M059J (cell line): ENCODE results near the gene SNAPIN. TPM values are rescaled to one million over a fixed set of nuclear protein-coding genes. Genes with fewer than 3 reads are reported as not detected.

Source experiments
- DNase-seq: peaks from one replicate; pipeline ENCODE4 v3.0.0-alpha.2; 2012; ENCODE audit warnings: low read depth
- total RNA-seq: library from RNA; depleted of rRNA; stranded (reverse); fragments of >200 nt; shearing (Covaris generic); gene quantifications from 2 replicates; pipeline ENCODE4 v1.2.3, GENCODE V29; 2014; rRNA removed

The SNAPIN gene
- total RNA-seq, 1 experiment from 2014 or later, result 72.6 TPM

DNA sequence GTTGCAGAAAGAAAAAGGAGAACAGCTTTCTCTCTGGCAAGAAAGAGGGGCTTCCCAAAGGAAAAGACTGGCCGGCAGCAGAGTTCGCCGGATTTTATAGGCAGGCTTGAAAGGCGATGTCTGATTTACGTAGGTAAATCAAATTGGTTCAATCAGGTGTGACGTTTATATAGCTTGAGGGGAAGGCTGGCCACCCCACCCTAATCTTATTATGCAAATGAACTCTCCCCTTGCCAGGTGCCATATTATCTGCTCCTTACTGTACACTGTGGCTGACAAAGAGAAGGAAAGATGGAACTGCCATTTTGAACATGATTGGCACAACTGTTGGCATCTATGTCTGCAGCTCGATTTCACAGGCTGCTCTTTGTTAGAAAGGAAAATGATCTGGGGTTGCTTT lies 52.5 kb downstream of the SNAPIN start:
- DNase-seq, result no peak

Other genes with a start within 250 kb of the SNAPIN start
- gene S100A7A, start 242.2 kb upstream of the SNAPIN start, total RNA-seq, result not detected in 2 replicates
- gene S100A7, start 198.1 kb upstream of the SNAPIN start, total RNA-seq, result not detected in 2 replicates
- gene S100A6, start 122.7 kb upstream of the SNAPIN start, total RNA-seq, result 526 and 547 TPM in 2 replicates
- gene S100A5, start 117.8 kb upstream of the SNAPIN start, total RNA-seq, result not detected in 2 replicates
- gene S100A4, start 112.9 kb upstream of the SNAPIN start, total RNA-seq, result 2.9 and 12.3 TPM in 2 replicates
- gene S100A3, start 109.4 kb upstream of the SNAPIN start, total RNA-seq, result 5.2 and 5.8 TPM in 2 replicates
- gene S100A2, start 92.9 kb upstream of the SNAPIN start, total RNA-seq, result 14.4 and 19.6 TPM in 2 replicates
- 138 and 163 TPM in 2 replicates for gene S100A16, start 45.6 kb upstream of the SNAPIN start, total RNA-seq
- not detected in 2 replicates for gene S100A14, start 42.4 kb upstream of the SNAPIN start, total RNA-seq
- 206 and 207 TPM in 2 replicates for gene S100A13, start 31.2 kb upstream of the SNAPIN start, total RNA-seq
- 0.42 TPM in 1 of 2 replicates, not detected in the other for gene S100A1, start 30.3 kb upstream of the SNAPIN start, total RNA-seq
- gene CHTOP, start 24.6 kb upstream of the SNAPIN start, total RNA-seq, result 36.0 and 37.1 TPM in 2 replicates
- 278 and 330 TPM in 2 replicates for gene ILF2, start 12.3 kb downstream of the SNAPIN start, total RNA-seq
- gene NPR1, start 20.0 kb downstream of the SNAPIN start, total RNA-seq, result not detected in 2 replicates
- gene INTS3, start 69.3 kb downstream of the SNAPIN start, total RNA-seq, result 21.4 and 37.0 TPM in 2 replicates
- 1.2 and 3.7 TPM in 2 replicates for gene SLC27A3, start 116.7 kb downstream of the SNAPIN start, total RNA-seq